ENCODE results near the gene ATP5PD. TPM values are rescaled to one million over a fixed set of nuclear protein-coding genes. Genes with fewer than 3 reads are reported as not detected.
A peak's percentile ranks its signal among the peaks of the same experiment; 100 is the strongest.

The ATP5PD gene
- total RNA-seq, 1 experiment from 2014 or later, result 413 TPM

- ATAC-seq, result peak; percentile 46
- intact Hi-C loops (cut with micrococcal nuclease; ENCODE audit: unreplicated experiment) (no loop called here), in situ Hi-C loops (cut with HindIII; ENCODE audit: low pct_unique_long_range_greater_than_20kb, low sequenced_read_pairs) (no loop called here)
- no TSS peak for BruUV-seq (replicated peaks)
- Histone ChIP-seq H3K27me3 (ENCODE audit: control insufficient read depth, insufficient read depth, low read length) (no peaks in the 10 kb centered on the region), H3K9me3 (ENCODE audit: control insufficient read depth, insufficient read depth, low read depth, low read length) (no peaks in the 10 kb centered on the region), H3K4me1 (ENCODE audit: control insufficient read depth, insufficient read depth, low read length) (peaks cover 20% of the 10 kb centered on the region), H3K27ac (ENCODE audit: low read length) (peak overlapping the region; percentile 49), H3K36me3 (ENCODE audit: control insufficient read depth, insufficient read depth, low read length) (no peaks in the 10 kb centered on the region), H3K4me3 (ENCODE audit: low read depth in 2 of 2, low read length in 2 of 2) (no peak overlapping the region)
- ChIA-PET POLR2A (interaction anchor here (0.7 kb wide), 1 partner anchor 21 kb away, joined by 3 read pairs; no protein-coding TSS in a partner anchor), CTCF (interaction anchor here (0.6 to 2.4 kb wide), 2 partner anchors 19 to 26 kb away, joined by 3 to 8 read pairs; no protein-coding TSS in a partner anchor)
- TF ChIP-seq SIN3A (IDR thresholded peaks at IDR 0.05; ENCODE audit: borderline replicate concordance, insufficient read depth, low read depth, low read length) (no peak), REST (IDR thresholded peaks at IDR 0.05; ENCODE audit: insufficient read depth in 1 of 2, low read depth in 2 of 2, low read length in 1 of 2) (no peak), CTCF (IDR thresholded peaks at IDR 0.05) (no peak), TCF7L2 (IDR thresholded peaks at IDR 0.05; ENCODE audit: low read depth, low read length) (no peak), POLR2AphosphoS5 (IDR thresholded peaks at IDR 0.05; ENCODE audit: low read depth, low read length) (no peak)
- no peak for DNase-seq (ENCODE audit: low read depth, low spot score)
These were observed 32.2 kb upstream of the ATP5PD start for GRCh38 chr17:75079023-75079373.

DNA sequence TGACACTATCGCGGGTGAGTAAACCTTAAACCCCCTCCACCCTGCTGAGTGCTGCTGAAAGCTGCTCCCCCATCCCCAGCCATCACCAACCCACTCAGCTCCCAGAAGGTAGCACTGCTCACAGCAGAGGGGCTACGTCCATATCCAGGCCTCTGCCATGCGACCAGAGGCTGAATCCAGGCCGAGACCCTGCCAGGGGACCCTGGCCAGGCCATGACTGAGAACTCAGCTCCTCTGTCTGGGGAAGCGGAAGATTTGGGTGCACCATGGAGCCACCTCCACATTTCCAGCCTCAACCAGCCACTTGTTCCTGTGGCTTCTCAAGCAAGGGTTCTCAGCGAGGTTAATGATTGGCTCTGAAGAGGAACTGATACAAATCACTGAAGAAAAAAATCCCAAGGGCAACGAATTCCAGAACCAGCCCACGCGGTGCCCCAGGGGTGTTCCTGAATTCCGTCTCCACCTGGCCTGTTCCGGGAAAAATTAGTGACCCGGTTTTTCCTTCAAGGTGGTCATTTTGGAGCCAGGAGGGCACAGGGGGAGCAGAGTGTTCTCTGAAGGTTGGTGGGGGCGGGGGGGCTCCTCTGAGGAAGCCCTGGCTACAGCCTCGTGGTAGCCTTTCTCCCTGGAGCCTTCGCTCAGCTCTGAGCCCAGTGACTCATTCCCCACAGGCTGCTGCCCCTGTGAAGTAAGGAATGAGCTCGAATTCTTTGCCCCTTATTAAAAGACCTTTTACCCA lies 31.7 kb upstream of the ATP5PD start:
- no peak for DNase-seq (ENCODE audit: low read depth, low spot score)
- peak overlapping the region; percentile 49 for H3K27ac ChIP-seq (ENCODE audit: low read length)
- intact Hi-C loops (cut with micrococcal nuclease; ENCODE audit: unreplicated experiment), result no loop called here

More for the DNA sequence above, 31.7 kb upstream of the ATP5PD start:
- H3K27me3 ChIP-seq (ENCODE audit: control insufficient read depth, insufficient read depth, low read length), result no peaks in the 10 kb centered on the region
- CTCF ChIA-PET, result interaction anchor here (0.6 to 2.4 kb wide), 3 partner anchors 19 to 196 kb away, joined by 3 to 8 read pairs (median 3); no protein-coding TSS in a partner anchor
- TF ChIP-seq CTCF (IDR thresholded peaks at IDR 0.05), result no peak
- TF ChIP-seq TCF7L2 (IDR thresholded peaks at IDR 0.05; ENCODE audit: low read depth, low read length), result no peak
- no peak for TF ChIP-seq POLR2AphosphoS5 (IDR thresholded peaks at IDR 0.05; ENCODE audit: low read depth, low read length)
- no peak overlapping the region for H3K4me3 ChIP-seq (ENCODE audit: low read depth in 2 of 2, low read length in 2 of 2)
- ATAC-seq, result peak; percentile 74
- H3K4me1 ChIP-seq (ENCODE audit: control insufficient read depth, insufficient read depth, low read length), result peaks cover 16% of the 10 kb centered on the region
- H3K9me3 ChIP-seq (ENCODE audit: control insufficient read depth, insufficient read depth, low read depth, low read length), result no peaks in the 10 kb centered on the region
- in situ Hi-C loops (cut with HindIII; ENCODE audit: low pct_unique_long_range_greater_than_20kb, low sequenced_read_pairs), result no loop called here
- no peaks in the 10 kb centered on the region for H3K36me3 ChIP-seq (ENCODE audit: control insufficient read depth, insufficient read depth, low read length)
- BruUV-seq (replicated peaks), result no TSS peak
- POLR2A ChIA-PET, result interaction anchor here (0.7 kb wide), 1 partner anchor 20 kb away, joined by 3 read pairs; no protein-coding TSS in a partner anchor

Data from Panc1 (cell line).